Smooth muscle cell of the coronary artery (primary cell): ENCODE data around the gene VHLL. TPM values are rescaled to one million over a fixed set of nuclear protein-coding genes. Genes with fewer than 3 reads are reported as not detected.

Experiments
- total RNA-seq: library from RNA; depleted of rRNA; stranded (reverse); fragments of >200 nt; gene quantifications from 2 replicates; pipeline ENCODE4 v1.2.3, GENCODE V29; 2014; ENCODE audit warnings: low replicate concordance

The VHLL gene
- total RNA-seq, result 0.23 TPM in 2 replicates

GRCh38 chr1:156298852-156299357 is at the start of gene VHLL:
Gene VHLL, minus strand, starts transcription at chr1:156299307. Its CDS starts 118 bp downstream, at chr1:156299189.

GRCh38 chr1:156338180-156338976 is 39.3 kb upstream of the VHLL start, which contains the start of the genes CCT3 and TSACC:
Gene CCT3, minus strand, starts transcription at chr1:156338292. Its CDS starts 108 bp downstream, at chr1:156338184.
Gene TSACC, plus strand, starts transcription at chr1:156338526. Its CDS starts 1,232 bp downstream, at chr1:156339758.

GRCh38 chr1:156295391-156295947 is 3.6 kb downstream of the VHLL start, which contains the start of gene GLMP:
Gene GLMP, minus strand, starts transcription at chr1:156295679. Its CDS starts 34 bp downstream, at chr1:156295645.

GRCh38 chr1:156284112-156284511 is 15.0 kb downstream of the VHLL start, which contains the start of gene TMEM79:
Gene TMEM79, plus strand, starts transcription at chr1:156284325. Its CDS starts 902 bp downstream, at chr1:156285227.

GRCh38 chr1:156282479-156283222 is 16.5 kb downstream of the VHLL start, which contains the start of gene SMG5:
Gene SMG5, minus strand, starts transcription at chr1:156282825. Its CDS starts 145 bp downstream, at chr1:156282680.

Other genes with a start within 250 kb of the VHLL start
- gene UBQLN4, start 245.5 kb downstream of the VHLL start, total RNA-seq, result 4.1 and 14.1 TPM in 2 replicates
- gene LAMTOR2, start 244.5 kb downstream of the VHLL start, total RNA-seq, result 61.1 and 81.5 TPM in 2 replicates
- gene RAB25, start 238.1 kb downstream of the VHLL start, total RNA-seq, result not detected in 2 replicates
- gene MEX3A, start 216.8 kb downstream of the VHLL start, total RNA-seq, result 0.47 and 4.7 TPM in 2 replicates
- gene LMNA, start 184.6 kb downstream of the VHLL start, total RNA-seq, result 928 and 1,753 TPM in 2 replicates
- 1.2 and 1.3 TPM in 2 replicates for gene SEMA4A, start 145.7 kb downstream of the VHLL start, total RNA-seq
- 4.1 and 6.8 TPM in 2 replicates for gene SLC25A44, start 105.2 kb downstream of the VHLL start, total RNA-seq
- 16.0 and 31.4 TPM in 2 replicates for gene PMF1, start 86.3 kb downstream of the VHLL start, total RNA-seq
- gene BGLAP, start 57.1 kb downstream of the VHLL start, total RNA-seq, result 0.23 TPM in 1 of 2 replicates, not detected in the other
- gene PAQR6, start 51.3 kb downstream of the VHLL start, total RNA-seq, result 0.12 and 0.23 TPM in 2 replicates
- gene SMG5, start 16.5 kb downstream of the VHLL start, total RNA-seq, result 28.3 and 35.6 TPM in 2 replicates
- gene TMEM79, start 15.0 kb downstream of the VHLL start, total RNA-seq, result 1.4 and 1.9 TPM in 2 replicates
- gene GLMP, start 3.6 kb downstream of the VHLL start, total RNA-seq, result 50.2 and 68.2 TPM in 2 replicates
- gene CCT3, start 39.0 kb upstream of the VHLL start, total RNA-seq, result 423 and 456 TPM in 2 replicates
- not detected in 2 replicates for gene TSACC, start 39.2 kb upstream of the VHLL start, total RNA-seq
- gene RHBG, start 69.9 kb upstream of the VHLL start, total RNA-seq, result not detected in 2 replicates
- 4.1 and 4.3 TPM in 2 replicates for gene MEF2D, start 201.5 kb upstream of the VHLL start, total RNA-seq